ENCODE data around the gene TEAD1.

GRCh38 chr11:12812849-12813248 lies 138.6 kb downstream of the TEAD1 start:
- TF ChIP-seq CTCF (IDR thresholded peaks at IDR 0.05 in 2 of 3, conservative IDR thresholded peaks at IDR 0.05 in 1 of 3; ENCODE audit: control insufficient read depth in 2 of 3, extremely low read depth in 1 of 3, insufficient read depth in 1 of 3, low read depth in 3 of 3, low read length in 3 of 3) (no peak), REST (IDR thresholded peaks at IDR 0.05; ENCODE audit: low read depth, low read length) (no peak), SMC3 (IDR thresholded peaks at IDR 0.05; ENCODE audit: borderline replicate concordance, low read length) (no peak), CBFB (IDR thresholded peaks at IDR 0.05; ENCODE audit: low read depth) (no peak), POLR2A (IDR thresholded peaks at IDR 0.05; ENCODE audit: low read depth, low read length) (no peak), CHD2 (IDR thresholded peaks at IDR 0.05; ENCODE audit: borderline replicate concordance, low read depth, low read length) (no peak), NBN (IDR thresholded peaks at IDR 0.05) (no peak), SREBF2 (IDR thresholded peaks at IDR 0.05; ENCODE audit: low read length) (no peak), USF2 (IDR thresholded peaks at IDR 0.05; ENCODE audit: borderline replicate concordance, low read depth, low read length) (no peak), SPI1 (IDR thresholded peaks at IDR 0.05; ENCODE audit: borderline replicate concordance, insufficient read depth, low read depth, low read length) (no peak), ETV6 (conservative IDR thresholded peaks at IDR 0.05 in 1 of 2, IDR thresholded peaks at IDR 0.05 in 1 of 2; ENCODE audit: borderline replicate concordance in 1 of 2, low read depth in 1 of 2) (no peak), ASH2L (IDR thresholded peaks at IDR 0.05; ENCODE audit: borderline replicate concordance, low read depth) (no peak), JUND (IDR thresholded peaks at IDR 0.05; ENCODE audit: low read depth, low read length) (no peak)
